HL-60 (cell line): ENCODE data around the gene MIOS.

Source experiments
- DNase-seq, 2 experiments: peaks; one replicate each; pipeline ENCODE4 v3.0.0-alpha.2; 2010 to 2020; ENCODE audit warnings: low read depth in 1 of 2, low spot score in 1 of 2
- H3K27ac ChIP-seq: fragments of 250-450 bp; sonication (Bioruptor Pico); replicated peaks from 2 replicates; pipeline ENCODE4 v1.5.1; 2020; ENCODE audit warnings: mild to moderate bottlenecking, moderate library complexity
- H3K27me3 ChIP-seq: fragments of 250-450 bp; sonication (Bioruptor Pico); 2 replicates; pipeline ENCODE4 v1.5.1; 2021; ENCODE audit warnings: mild to moderate bottlenecking, moderate library complexity; ENCODE audit not compliant: insufficient read depth, poor library complexity, severe bottlenecking
- H3K4me3 ChIP-seq: replicated peaks from 2 replicates; pipeline ENCODE4 v1.5.1; 2011; ENCODE audit warnings: mild to moderate bottlenecking, control low read depth, low read length; ENCODE audit not compliant: insufficient read depth
- GABPA ChIP-seq: IDR thresholded peaks from 2 replicates; pipeline ENCODE4 v1.6.1; 2012; ENCODE audit warnings: low read depth
- POLR2AphosphoS5 ChIP-seq: IDR thresholded peaks from 2 replicates; pipeline ENCODE4 v1.6.1; 2012; ENCODE audit warnings: low read depth
- SPI1 ChIP-seq: IDR thresholded peaks from 2 replicates; pipeline ENCODE4 v1.6.1; 2012; ENCODE audit warnings: low read depth, mild to moderate bottlenecking, borderline replicate concordance
- TF ChIP-seq, protein P1 (sequence below): IDR thresholded peaks from 2 replicates; pipeline ENCODE4 v1.6.1; 2012; ENCODE audit warnings: low read depth; ENCODE audit not compliant: insufficient replicate concordance
- TF ChIP-seq, protein P2 (sequence below): IDR thresholded peaks from one replicate; pipeline ENCODE4 v1.5.1; 2011; ENCODE audit warnings: low read length, control low read depth, inconsistent platforms; ENCODE audit not compliant: insufficient read depth

Gene MIOS

DNA sequence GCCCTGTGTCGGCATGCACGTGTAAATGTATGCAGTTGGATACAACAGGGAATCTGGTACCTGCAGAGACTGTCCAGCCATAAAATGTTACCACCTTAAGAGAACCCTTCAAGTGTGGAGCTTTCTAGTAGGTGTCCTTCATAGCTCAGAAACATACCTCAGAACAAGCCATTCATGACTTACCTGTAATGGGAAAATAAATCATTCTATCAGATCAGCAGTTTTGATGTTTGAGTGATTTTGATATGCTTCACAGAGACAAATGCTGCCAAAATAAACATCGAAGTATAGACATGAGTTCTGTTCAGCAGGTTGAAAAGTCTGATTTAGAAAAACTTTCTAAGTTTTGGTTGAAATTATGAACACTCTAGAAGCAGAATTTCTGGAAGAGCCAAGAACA is 40.3 kb downstream of the MIOS start:
- no peak overlapping the region for H3K27ac ChIP-seq
- no peak overlapping the region for H3K4me3 ChIP-seq
- DNase-seq, result no peak
- H3K27me3 ChIP-seq, result no peaks in the 10 kb centered on the region
- TF ChIP-seq POLR2AphosphoS5 (no peak), SPI1 (no peak), GABPA (no peak)
- TF ChIP-seq, protein P1, sequence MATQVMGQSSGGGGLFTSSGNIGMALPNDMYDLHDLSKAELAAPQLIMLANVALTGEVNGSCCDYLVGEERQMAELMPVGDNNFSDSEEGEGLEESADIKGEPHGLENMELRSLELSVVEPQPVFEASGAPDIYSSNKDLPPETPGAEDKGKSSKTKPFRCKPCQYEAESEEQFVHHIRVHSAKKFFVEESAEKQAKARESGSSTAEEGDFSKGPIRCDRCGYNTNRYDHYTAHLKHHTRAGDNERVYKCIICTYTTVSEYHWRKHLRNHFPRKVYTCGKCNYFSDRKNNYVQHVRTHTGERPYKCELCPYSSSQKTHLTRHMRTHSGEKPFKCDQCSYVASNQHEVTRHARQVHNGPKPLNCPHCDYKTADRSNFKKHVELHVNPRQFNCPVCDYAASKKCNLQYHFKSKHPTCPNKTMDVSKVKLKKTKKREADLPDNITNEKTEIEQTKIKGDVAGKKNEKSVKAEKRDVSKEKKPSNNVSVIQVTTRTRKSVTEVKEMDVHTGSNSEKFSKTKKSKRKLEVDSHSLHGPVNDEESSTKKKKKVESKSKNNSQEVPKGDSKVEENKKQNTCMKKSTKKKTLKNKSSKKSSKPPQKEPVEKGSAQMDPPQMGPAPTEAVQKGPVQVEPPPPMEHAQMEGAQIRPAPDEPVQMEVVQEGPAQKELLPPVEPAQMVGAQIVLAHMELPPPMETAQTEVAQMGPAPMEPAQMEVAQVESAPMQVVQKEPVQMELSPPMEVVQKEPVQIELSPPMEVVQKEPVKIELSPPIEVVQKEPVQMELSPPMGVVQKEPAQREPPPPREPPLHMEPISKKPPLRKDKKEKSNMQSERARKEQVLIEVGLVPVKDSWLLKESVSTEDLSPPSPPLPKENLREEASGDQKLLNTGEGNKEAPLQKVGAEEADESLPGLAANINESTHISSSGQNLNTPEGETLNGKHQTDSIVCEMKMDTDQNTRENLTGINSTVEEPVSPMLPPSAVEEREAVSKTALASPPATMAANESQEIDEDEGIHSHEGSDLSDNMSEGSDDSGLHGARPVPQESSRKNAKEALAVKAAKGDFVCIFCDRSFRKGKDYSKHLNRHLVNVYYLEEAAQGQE, result no peak
- TF ChIP-seq, protein P2, sequence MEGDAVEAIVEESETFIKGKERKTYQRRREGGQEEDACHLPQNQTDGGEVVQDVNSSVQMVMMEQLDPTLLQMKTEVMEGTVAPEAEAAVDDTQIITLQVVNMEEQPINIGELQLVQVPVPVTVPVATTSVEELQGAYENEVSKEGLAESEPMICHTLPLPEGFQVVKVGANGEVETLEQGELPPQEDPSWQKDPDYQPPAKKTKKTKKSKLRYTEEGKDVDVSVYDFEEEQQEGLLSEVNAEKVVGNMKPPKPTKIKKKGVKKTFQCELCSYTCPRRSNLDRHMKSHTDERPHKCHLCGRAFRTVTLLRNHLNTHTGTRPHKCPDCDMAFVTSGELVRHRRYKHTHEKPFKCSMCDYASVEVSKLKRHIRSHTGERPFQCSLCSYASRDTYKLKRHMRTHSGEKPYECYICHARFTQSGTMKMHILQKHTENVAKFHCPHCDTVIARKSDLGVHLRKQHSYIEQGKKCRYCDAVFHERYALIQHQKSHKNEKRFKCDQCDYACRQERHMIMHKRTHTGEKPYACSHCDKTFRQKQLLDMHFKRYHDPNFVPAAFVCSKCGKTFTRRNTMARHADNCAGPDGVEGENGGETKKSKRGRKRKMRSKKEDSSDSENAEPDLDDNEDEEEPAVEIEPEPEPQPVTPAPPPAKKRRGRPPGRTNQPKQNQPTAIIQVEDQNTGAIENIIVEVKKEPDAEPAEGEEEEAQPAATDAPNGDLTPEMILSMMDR, result no peak

DNA sequence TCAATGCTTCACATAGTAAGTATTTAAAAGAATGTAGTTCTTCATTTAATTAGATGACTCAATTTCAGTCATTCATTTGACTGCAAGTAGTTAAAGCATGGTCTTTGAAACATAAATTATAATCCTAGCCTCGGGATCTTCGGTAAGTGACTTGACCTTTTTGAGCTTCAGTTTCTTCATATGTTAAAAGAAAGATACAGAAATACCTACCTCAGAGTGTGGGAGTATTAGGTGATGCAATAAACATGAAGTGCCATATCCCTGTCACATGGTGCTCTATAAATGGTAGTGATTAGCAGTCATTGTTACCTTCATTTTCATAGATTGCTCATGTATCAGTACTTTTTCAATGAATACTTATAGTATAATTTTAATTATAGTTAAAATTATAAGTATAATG is 42.6 kb downstream of the MIOS start:
- Histone ChIP-seq H3K27me3 (no peaks in the 10 kb centered on the region), H3K4me3 (no peak overlapping the region), H3K27ac (no peak overlapping the region)
- no peak for DNase-seq
- TF ChIP-seq SPI1, result no peak
- TF ChIP-seq POLR2AphosphoS5, result no peak
- TF ChIP-seq, protein P1, result no peak
- TF ChIP-seq, protein P2, result no peak
- TF ChIP-seq GABPA, result no peak

DNA sequence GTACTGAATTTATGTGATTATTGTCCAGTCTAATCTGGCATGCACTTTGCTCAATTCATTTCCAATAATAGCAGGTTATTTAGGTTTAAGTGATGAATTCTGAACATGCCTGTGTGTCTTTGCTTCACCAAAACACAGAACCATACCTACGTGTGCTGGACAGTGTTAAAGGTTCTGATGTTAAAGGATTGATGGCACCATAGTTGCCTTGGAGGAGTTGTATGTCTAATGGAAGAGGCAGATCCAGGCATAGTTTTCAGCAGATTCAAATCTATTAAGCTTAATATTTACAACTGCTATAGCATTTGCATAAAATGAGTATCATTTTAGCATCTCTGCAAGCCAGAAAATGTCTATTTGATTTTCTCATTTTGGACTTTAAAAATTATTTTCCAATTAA is 45.8 kb downstream of the MIOS start:
- Histone ChIP-seq H3K27ac (no peak overlapping the region), H3K27me3 (no peaks in the 10 kb centered on the region), H3K4me3 (no peak overlapping the region)
- no peak for DNase-seq
- no peak for TF ChIP-seq POLR2AphosphoS5
- TF ChIP-seq, protein P1, result no peak
- no peak for TF ChIP-seq SPI1
- TF ChIP-seq, protein P2, result no peak
- no peak for TF ChIP-seq GABPA
